ENCODE measurements around the gene NUP98.

- TF ChIP-seq, protein P1, sequence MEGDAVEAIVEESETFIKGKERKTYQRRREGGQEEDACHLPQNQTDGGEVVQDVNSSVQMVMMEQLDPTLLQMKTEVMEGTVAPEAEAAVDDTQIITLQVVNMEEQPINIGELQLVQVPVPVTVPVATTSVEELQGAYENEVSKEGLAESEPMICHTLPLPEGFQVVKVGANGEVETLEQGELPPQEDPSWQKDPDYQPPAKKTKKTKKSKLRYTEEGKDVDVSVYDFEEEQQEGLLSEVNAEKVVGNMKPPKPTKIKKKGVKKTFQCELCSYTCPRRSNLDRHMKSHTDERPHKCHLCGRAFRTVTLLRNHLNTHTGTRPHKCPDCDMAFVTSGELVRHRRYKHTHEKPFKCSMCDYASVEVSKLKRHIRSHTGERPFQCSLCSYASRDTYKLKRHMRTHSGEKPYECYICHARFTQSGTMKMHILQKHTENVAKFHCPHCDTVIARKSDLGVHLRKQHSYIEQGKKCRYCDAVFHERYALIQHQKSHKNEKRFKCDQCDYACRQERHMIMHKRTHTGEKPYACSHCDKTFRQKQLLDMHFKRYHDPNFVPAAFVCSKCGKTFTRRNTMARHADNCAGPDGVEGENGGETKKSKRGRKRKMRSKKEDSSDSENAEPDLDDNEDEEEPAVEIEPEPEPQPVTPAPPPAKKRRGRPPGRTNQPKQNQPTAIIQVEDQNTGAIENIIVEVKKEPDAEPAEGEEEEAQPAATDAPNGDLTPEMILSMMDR (IDR thresholded peaks at IDR 0.05), result no peak
- TF ChIP-seq POLR2A (IDR thresholded peaks at IDR 0.05), result no peak
These were observed 19.9 kb upstream of the NUP98 start for GRCh38 chr11:3817181-3817800.

All from ovary (tissue), 3 donors.